GM06990 (cell line): ENCODE results near the gene SIPA1L3.
"Not testable (repeated sequence)": the region's sequence is repeated elsewhere in the genome, so short reads cannot be mapped to it uniquely, and the experiment has no call there.

ENCODE experiments used
- DNase-seq: peaks from one replicate; pipeline ENCODE4 v3.0.0-alpha.2; 2011; ENCODE audit not compliant: insufficient read length; ENCODE audit errors: extremely low read depth
- H3K27me3 ChIP-seq: replicated peaks from 2 replicates; pipeline ENCODE4 v1.6.0; 2011; ENCODE audit warnings: low read length; ENCODE audit not compliant: control insufficient read depth, insufficient read depth
- H3K36me3 ChIP-seq: 2 replicates; pipeline ENCODE4 v1.5.1; 2011; ENCODE audit warnings: low read length; ENCODE audit not compliant: control insufficient read depth, insufficient read depth
- H3K4me3 ChIP-seq: replicated peaks from 2 replicates; pipeline ENCODE4 v1.5.1; 2011; ENCODE audit warnings: low read depth, mild to moderate bottlenecking, control low read depth, low read length
- TF ChIP-seq, protein P1 (sequence below): IDR thresholded peaks from 2 replicates; pipeline ENCODE4 v1.5.1; 2011; ENCODE audit warnings: low read length, control low read depth, mild to moderate bottlenecking, inconsistent platforms; ENCODE audit not compliant: insufficient read depth, poor library complexity, severe bottlenecking

The SIPA1L3 gene

GRCh38 chr19:38068826-38069225 is 161.8 kb downstream of the SIPA1L3 start:
- peaks cover 10% of the 10 kb centered on the region for H3K36me3 ChIP-seq
- TF ChIP-seq, protein P1, sequence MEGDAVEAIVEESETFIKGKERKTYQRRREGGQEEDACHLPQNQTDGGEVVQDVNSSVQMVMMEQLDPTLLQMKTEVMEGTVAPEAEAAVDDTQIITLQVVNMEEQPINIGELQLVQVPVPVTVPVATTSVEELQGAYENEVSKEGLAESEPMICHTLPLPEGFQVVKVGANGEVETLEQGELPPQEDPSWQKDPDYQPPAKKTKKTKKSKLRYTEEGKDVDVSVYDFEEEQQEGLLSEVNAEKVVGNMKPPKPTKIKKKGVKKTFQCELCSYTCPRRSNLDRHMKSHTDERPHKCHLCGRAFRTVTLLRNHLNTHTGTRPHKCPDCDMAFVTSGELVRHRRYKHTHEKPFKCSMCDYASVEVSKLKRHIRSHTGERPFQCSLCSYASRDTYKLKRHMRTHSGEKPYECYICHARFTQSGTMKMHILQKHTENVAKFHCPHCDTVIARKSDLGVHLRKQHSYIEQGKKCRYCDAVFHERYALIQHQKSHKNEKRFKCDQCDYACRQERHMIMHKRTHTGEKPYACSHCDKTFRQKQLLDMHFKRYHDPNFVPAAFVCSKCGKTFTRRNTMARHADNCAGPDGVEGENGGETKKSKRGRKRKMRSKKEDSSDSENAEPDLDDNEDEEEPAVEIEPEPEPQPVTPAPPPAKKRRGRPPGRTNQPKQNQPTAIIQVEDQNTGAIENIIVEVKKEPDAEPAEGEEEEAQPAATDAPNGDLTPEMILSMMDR = no peak
- H3K4me3 ChIP-seq = no peak overlapping the region
- H3K27me3 ChIP-seq = no peaks in the 10 kb centered on the region
- DNase-seq = no peak

DNA sequence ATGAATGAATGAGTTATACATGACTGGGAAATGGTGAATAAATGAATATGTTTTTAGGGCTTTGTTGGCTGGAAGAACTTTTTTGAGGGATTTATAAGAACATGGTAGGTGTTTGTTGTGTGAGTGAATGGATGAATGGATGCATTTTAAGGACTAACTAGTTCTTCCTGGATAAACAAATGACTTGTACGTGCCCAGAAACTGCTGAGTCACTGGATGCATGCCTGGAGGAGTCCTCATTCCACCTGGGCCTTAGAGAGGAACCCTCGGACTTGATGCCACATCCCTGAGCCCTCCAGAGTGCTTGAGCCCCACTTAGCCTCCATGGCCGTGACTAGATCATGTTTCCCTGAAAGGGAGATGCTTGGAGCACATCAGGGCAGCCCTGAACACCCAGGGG is 163.6 kb downstream of the SIPA1L3 start:
- Histone ChIP-seq H3K27me3 (no peaks in the 10 kb centered on the region), H3K36me3 (peaks cover 8% of the 10 kb centered on the region), H3K4me3 (no peak overlapping the region)
- TF ChIP-seq, protein P1 = no peak
- no peak for DNase-seq

DNA sequence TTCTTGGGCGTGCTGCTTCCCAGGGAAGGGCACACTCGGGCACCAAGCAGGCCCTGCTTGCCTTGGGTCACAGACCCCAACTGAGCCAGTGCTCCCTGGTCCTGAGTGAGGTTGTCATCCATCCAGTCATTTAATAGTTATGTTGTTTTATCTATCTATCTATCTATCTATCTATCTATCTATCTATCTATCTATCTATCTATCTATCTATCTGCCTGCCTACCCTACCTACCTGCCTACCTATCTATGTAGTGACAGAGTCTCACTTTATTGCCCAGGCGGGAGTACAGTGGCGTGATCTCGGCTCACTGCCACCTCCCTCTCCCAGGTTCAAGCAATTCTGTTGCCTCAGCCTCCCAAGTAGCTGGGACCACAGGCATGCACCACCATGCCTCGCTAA is 164.0 kb downstream of the SIPA1L3 start:
- not testable (repeated sequence) for DNase-seq, H3K27me3 ChIP-seq, H3K4me3 ChIP-seq, H3K36me3 ChIP-seq

- peaks cover 8% of the 10 kb centered on the region for H3K36me3 ChIP-seq
- no peak for DNase-seq
- no peaks in the 10 kb centered on the region for H3K27me3 ChIP-seq
- no peak overlapping the region for H3K4me3 ChIP-seq
- TF ChIP-seq, protein P1 = no peak
Observed at GRCh38 chr19:38071647-38072046, 164.6 kb downstream of the SIPA1L3 start.

DNA sequence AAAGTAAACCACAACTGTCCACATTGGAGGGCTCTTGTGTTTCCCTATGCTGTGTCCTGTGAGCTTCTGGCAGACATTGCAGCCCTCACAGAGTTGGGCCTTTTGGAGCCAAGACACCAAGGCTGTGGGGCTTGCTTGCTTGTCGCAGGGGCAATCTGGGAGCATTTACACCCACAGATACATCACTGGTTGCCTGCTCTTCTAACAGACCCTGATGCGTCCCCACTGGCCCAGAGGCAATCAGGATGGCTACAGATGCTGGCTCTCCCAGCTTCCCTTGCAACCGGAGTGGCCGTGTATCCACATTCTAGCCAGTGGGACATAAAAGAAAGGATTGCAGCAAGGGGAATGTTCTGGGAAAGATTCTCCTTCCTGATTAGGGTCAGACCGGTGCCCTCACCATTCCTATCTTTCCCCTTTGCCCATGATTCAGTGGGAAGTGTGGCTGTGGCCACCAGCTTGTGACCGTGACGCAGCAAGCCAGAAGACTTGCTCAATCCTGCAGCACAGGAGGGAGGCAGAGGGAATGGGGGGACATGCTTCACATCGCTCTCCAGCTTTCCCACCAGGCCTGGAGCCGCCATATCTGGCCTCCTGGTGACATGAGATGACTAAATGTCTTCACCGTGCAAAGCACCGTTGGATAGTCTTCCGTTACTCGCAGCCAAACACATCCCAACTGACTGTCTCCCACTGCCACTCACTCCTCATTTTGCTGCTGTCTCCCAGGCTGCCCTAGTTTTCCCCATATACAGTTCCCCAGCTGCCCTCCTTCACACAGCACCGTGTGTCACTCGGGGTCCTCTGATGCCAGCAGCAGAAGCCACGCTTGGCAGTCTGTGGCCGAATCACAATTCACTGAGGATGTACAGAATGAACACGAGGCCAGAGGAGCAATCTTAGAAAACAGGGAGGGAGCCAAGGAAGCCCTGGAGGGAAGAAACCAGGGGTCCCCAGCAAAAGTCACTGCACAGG is 166.1 kb downstream of the SIPA1L3 start:
- Histone ChIP-seq H3K36me3 (peaks cover 8% of the 10 kb centered on the region), H3K27me3 (no peaks in the 10 kb centered on the region), H3K4me3 (no peak overlapping the region)
- DNase-seq = no peak
- TF ChIP-seq, protein P1 = no peak

DNA sequence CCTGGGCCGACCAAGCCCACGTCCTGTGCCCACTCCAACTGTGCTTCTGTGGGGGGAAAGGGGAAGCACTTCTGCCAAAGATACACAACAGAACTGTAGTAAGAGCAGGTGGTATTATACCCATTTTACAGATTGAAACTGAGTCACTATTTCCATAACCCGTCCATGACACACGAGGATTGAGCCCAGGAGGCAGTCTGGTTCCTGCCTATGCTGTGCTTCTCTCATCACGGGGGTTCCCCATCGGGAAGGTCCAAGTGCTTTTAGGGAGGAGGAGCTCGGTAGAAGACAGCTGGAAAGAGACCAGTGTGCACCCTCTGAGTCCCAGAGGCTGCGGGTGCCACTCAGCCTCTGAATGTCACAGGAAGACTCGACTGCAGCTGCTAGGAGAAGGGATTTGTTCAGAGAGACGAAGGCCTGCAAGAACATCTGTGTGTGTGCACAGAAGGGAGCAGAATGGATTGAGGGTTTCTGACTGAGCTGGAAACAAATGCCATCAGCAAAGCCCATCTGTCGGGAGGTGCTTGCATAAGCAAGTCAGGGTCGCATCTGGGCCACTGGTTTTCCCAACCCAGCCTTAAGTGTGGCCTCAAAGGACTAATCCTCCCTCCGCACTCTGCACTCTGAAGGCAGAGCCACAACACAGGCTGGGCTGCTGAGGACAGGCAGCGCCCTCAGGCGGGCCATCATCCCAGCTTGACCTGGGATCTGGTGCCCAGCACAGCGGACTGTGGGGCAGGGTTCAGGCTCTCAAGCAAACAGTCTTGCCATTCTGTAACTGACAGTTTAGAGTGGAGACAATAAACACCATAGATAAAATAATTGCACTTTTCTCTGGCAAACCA is 167.1 kb downstream of the SIPA1L3 start:
- H3K36me3 ChIP-seq = peaks cover 8% of the 10 kb centered on the region
- TF ChIP-seq, protein P1 = no peak
- H3K27me3 ChIP-seq = no peaks in the 10 kb centered on the region
- DNase-seq = no peak
- H3K4me3 ChIP-seq = no peak overlapping the region
